ENCODE data around the gene RCAN2.

DNA sequence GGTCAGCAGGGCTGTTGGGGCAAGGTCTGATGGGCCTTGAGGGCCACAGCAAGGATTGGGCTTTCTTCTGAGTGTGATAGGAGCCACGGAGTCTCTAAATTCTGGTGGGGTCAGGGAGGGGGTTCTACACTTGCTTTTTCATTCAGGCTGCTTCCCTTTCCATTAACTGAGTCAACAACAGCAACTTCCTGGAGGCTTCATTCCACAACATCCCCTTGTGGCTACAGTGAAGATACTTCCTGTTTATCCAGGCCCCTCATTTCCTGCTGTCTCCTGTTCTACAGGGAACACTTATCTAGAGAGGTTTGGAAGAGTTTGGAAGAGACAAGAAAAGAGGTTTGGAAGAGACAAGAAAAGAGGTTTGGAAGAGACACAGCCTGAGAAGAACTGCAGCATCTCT is 175.7 kb downstream of the RCAN2 start:
- no peak for TF ChIP-seq EZH2 (IDR thresholded peaks at IDR 0.05; ENCODE audit: borderline replicate concordance, low read depth, low read length, poor library complexity, severe bottlenecking)
- TF ChIP-seq CTCF (conservative IDR thresholded peaks at IDR 0.05; ENCODE audit: low read depth, low read length): no peak

Data from A673 (cell line).